IPS DF 6.9 (cell line): ENCODE measurements around the gene MCC.

Source experiments
- DNase-seq: peaks from one replicate; pipeline ENCODE4 v3.0.0-alpha.2; 2013; ENCODE audit warnings: low read depth, low spot score
- H3K27ac ChIP-seq: one replicate; pipeline ENCODE4 v1.5.1; 2013; ENCODE audit warnings: low read length, control low read depth
- H3K27me3 ChIP-seq: 2 replicates; pipeline ENCODE4 v1.6.1; 2013; ENCODE audit warnings: mild to moderate bottlenecking, low read length; ENCODE audit not compliant: control insufficient read depth, insufficient read depth
- H3K36me3 ChIP-seq: 2 replicates; pipeline ENCODE4 v1.6.1; 2013; ENCODE audit warnings: low read length; ENCODE audit not compliant: control insufficient read depth, insufficient read depth
- H3K4me1 ChIP-seq: 2 replicates; pipeline ENCODE4 v1.6.1; 2013; ENCODE audit warnings: low read length; ENCODE audit not compliant: control insufficient read depth, insufficient read depth
- H3K4me3 ChIP-seq: 2 replicates; pipeline ENCODE4 v1.5.1; 2013; ENCODE audit warnings: mild to moderate bottlenecking, low read length
- H3K9me3 ChIP-seq: 2 replicates; pipeline ENCODE4 v1.6.1; 2013; ENCODE audit warnings: low read length, inconsistent platforms; ENCODE audit not compliant: control insufficient read depth, insufficient read depth
- WGBS: extraction: QIAGEN DNeasy Blood & Tissue Kit; methylation state at CpG from one replicate; pipeline ENCODE4 v1.1.7; 2013; ENCODE audit warnings: mixed read lengths, missing lambda C conversion rate; ENCODE audit not compliant: insufficient read length, insufficient coverage; 5-methylcytosine and 5-hydroxymethylcytosine counted together

Gene MCC

DNA sequence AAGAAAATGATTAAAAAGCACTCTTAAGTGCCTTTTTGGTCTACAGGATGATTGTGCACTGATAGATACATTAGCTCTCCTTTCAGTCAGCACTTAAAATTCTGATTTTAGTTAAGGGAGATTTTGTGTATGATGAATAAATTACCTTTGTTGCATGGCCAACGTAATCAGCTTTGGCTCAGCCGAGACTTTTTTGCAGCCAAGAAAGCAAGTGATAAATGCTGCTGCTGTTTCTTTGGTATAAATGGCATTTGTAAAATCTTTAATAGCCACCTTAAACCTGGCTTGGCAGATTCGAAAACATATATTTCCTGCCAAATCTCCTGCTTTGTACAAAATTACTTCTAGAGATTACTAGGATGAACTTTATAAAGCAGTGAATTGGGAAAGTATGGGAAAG, 364.0 kb downstream of the MCC start:
- WGBS: no CpG with 5 or more reads among the region's 3 CpGs
- no peaks in the 10 kb centered on the region for H3K9me3 ChIP-seq

DNA sequence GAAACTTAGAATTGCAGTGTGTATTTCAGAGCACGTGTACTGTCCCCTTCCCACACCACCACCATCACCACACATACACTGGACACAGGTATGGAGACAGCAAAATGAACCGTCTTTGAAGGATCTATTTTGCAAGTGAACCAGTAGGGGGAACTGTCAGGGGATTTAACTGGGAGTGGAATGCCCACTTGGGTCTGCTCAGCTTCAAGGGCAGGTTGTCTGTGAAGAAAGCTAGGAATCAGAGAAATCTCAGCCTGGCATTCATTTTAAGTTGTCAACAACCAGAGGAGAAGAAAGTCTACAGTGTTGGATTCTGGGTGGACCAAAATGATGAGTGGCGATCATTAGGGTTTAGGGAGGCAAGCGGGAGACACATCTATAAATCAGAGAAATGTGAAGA, 364.6 kb downstream of the MCC start:
- Histone ChIP-seq H3K4me3 (no peak overlapping the region), H3K9me3 (no peaks in the 10 kb centered on the region), H3K36me3 (no peaks in the 10 kb centered on the region), H3K27me3 (no peaks in the 10 kb centered on the region), H3K27ac (no peak overlapping the region), H3K4me1 (no peaks in the 10 kb centered on the region)
- no CpG with 5 or more reads among the region's 4 CpGs for WGBS
- DNase-seq: peak; percentile 11

More for the DNA sequence above, 364.0 kb downstream of the MCC start:
- no peak for DNase-seq
- no peak overlapping the region for H3K4me3 ChIP-seq
- no peaks in the 10 kb centered on the region for H3K36me3 ChIP-seq
- no peaks in the 10 kb centered on the region for H3K4me1 ChIP-seq
- no peak overlapping the region for H3K27ac ChIP-seq
- H3K27me3 ChIP-seq: no peaks in the 10 kb centered on the region

DNA sequence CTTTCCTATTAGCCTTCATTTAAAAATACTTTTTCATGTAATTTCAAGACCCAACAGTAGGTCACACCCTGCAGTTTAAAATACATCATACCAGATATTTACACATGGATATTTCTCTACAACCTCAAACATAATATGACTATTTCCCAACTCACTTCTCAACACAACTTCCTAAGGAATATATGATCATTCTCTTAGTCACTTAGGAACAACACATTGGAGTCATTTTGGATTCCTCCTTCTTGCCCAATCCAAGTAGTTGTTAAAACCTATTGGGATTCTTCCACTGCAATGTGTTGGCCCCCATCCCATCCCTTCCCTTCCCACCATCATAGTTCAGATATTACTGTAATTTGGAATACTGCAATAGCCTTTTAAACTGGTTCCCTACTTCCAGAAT, 366.2 kb downstream of the MCC start:
- no peak overlapping the region for H3K4me3 ChIP-seq
- H3K27ac ChIP-seq: no peak overlapping the region
- no peaks in the 10 kb centered on the region for H3K36me3 ChIP-seq
- no peaks in the 10 kb centered on the region for H3K9me3 ChIP-seq
- H3K27me3 ChIP-seq: no peaks in the 10 kb centered on the region
- no peaks in the 10 kb centered on the region for H3K4me1 ChIP-seq
- DNase-seq: no peak

DNA sequence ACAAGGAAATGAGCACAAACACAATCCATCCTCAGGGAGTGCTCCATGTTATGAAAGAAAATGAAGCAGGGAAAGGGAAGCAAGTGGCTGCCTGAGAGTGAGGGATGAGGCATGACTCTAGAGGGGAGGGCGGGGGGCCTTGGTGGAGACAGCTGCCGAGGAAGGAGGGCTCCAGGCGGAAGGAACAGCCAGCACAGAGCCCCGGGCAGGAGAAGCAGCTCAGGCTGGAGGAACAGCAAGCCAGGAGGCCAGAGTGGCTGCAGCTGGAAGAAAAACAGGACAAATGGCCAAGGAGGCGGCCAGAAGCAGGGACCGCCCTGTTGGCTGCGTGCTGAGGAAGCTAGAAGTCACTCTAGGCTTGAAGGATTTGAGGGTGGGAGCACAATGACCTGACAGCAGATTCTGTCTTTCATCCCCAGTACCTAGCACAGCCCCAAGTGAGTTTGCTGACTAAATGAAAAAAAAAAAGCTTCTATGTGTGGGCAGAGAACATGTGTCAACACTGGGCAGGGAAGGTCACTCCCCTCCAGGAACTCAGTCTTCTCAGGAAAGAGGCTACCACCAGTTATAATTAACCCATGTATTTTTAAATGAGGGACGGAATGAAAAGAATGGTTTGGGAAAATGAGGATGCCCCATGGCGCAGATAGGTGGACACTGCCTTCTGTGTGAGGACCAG, 368.9 kb downstream of the MCC start:
- no peak for DNase-seq
- no peaks in the 10 kb centered on the region for H3K27me3 ChIP-seq
- no peaks in the 10 kb centered on the region for H3K9me3 ChIP-seq
- no CpG with 5 or more reads among the region's 9 CpGs for WGBS
- no peak overlapping the region for H3K4me3 ChIP-seq
- H3K27ac ChIP-seq: no peak overlapping the region
- H3K36me3 ChIP-seq: no peaks in the 10 kb centered on the region
- H3K4me1 ChIP-seq: no peaks in the 10 kb centered on the region

DNA sequence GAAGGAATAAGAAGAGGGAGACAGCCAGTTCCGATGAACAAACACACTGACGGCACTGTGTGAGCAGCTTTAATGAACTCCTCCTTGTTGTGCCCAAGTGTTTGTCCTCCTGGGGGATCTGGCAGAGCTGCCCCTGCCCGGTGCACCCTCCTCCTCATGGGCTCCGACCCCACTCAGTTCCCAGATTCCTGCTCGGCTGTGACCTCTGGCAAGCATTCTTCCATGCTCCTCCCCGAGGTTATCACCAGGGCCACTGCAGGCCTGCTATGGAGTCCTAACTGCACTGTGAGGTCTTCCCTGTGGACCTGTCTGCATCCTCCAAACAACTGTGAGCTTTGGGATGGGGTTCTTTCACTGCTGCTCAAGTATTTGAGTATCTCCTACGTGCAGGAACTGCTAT, 369.5 kb downstream of the MCC start:
- WGBS: no CpG with 5 or more reads among the region's 7 CpGs
- no peak for DNase-seq
- H3K36me3 ChIP-seq: no peaks in the 10 kb centered on the region
- no peak overlapping the region for H3K4me3 ChIP-seq
- no peaks in the 10 kb centered on the region for H3K9me3 ChIP-seq
- H3K27me3 ChIP-seq: no peaks in the 10 kb centered on the region
- H3K4me1 ChIP-seq: no peaks in the 10 kb centered on the region
- H3K27ac ChIP-seq: no peak overlapping the region

DNA sequence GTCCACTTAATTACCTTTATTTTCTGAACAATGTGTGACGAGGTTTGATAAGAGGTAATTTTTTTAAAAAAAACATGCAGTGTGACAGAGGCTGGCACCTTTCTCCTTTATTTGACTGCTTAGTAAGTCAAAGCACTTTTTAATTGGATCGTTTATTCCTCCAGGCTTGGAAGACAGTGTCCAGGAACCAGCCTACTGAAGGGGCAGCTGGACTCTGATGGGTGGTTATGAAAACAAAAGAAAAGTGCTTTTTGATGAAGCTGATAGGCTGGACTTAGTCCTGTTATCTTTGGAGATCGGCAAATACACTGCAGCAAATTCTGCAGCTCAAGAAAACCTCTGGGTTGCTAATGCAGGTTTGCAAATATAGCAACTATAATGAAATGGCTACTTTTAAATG, 370.0 kb downstream of the MCC start:
- Histone ChIP-seq H3K4me3 (no peak overlapping the region), H3K9me3 (no peaks in the 10 kb centered on the region), H3K27ac (no peak overlapping the region), H3K36me3 (no peaks in the 10 kb centered on the region), H3K4me1 (no peaks in the 10 kb centered on the region), H3K27me3 (no peaks in the 10 kb centered on the region)
- no CpG with 5 or more reads among the region's 3 CpGs for WGBS
- DNase-seq: no peak

DNA sequence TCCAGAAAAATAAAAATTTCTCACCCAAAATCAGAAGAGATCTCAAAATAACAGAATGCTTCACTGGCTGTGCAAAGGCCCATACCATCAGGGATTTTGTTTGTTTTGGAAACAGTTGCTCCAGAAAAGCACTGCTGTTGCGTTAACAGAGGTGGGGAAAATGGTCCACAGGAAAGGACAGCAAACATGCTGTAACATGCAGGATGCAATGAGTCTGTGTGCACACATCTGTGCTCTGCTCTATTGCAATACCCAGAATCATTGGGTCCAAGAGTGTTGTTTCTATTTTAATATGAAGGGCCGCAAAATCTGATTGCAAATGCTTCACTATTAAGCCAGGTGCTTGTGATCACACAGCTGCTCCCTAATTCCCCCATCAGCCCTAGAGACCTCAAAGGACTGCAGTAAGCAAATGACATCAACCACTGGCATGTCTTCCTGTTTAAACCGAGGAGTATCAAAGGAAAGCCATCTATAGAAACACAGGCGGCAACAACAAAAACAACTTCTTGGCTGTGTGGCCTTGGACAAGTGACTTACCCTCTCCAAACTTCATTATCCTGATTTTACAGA, 370.6 kb downstream of the MCC start:
- DNase-seq: no peak
- Histone ChIP-seq H3K27me3 (no peaks in the 10 kb centered on the region), H3K4me3 (no peak overlapping the region), H3K4me1 (no peaks in the 10 kb centered on the region), H3K9me3 (no peaks in the 10 kb centered on the region), H3K27ac (no peak overlapping the region), H3K36me3 (no peaks in the 10 kb centered on the region)
- WGBS: no CpG with 5 or more reads among the region's 4 CpGs

DNA sequence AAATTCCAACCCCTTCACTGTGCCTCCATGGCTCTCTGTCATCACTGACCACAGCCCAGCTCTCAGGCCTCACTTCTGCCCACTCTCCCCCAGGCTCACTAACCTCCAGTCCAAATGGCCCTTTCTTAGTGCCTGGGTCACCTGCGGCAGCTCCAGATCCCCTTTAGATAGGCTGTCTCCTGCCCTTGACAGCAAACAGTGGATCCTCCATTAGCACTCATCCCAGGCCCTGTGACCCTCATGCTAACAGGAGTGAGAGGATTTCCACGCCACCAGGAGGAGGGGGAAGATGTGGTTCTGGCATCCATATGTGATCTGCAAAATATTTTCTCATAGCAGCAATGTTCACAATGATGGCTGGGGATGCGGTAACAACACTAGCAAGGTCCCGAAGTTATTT, 372.3 kb downstream of the MCC start:
- no peak overlapping the region for H3K4me3 ChIP-seq
- no peak for DNase-seq
- no peaks in the 10 kb centered on the region for H3K27me3 ChIP-seq
- H3K4me1 ChIP-seq: no peaks in the 10 kb centered on the region
- H3K9me3 ChIP-seq: no peaks in the 10 kb centered on the region
- no peak overlapping the region for H3K27ac ChIP-seq
- WGBS: no CpG with 5 or more reads among the region's 4 CpGs
- no peaks in the 10 kb centered on the region for H3K36me3 ChIP-seq

DNA sequence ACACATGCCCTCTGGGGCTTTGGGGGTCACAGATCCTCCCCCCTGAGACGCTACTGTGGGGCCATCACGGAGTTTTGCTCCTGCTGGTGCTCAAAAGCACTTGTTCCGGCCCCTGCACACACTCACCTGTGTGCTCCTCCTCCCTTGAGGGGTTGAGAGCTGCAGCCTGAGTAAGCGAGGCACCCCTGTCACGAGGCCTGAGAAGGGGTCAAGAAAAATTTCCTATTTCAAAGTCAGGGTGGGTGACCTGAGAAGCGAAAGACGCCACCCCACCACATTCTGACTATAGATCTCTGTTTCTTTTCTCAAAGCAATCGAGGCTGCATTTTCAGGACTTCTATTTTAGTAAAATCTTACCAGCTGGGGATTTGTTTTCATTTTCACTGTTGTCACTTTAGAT, 373.2 kb downstream of the MCC start:
- H3K4me3 ChIP-seq: no peak overlapping the region
- no peaks in the 10 kb centered on the region for H3K9me3 ChIP-seq
- no peak overlapping the region for H3K27ac ChIP-seq
- H3K4me1 ChIP-seq: no peaks in the 10 kb centered on the region
- no peaks in the 10 kb centered on the region for H3K27me3 ChIP-seq
- no CpG with 5 or more reads among the region's 8 CpGs for WGBS
- no peak for DNase-seq
- H3K36me3 ChIP-seq: no peaks in the 10 kb centered on the region

DNA sequence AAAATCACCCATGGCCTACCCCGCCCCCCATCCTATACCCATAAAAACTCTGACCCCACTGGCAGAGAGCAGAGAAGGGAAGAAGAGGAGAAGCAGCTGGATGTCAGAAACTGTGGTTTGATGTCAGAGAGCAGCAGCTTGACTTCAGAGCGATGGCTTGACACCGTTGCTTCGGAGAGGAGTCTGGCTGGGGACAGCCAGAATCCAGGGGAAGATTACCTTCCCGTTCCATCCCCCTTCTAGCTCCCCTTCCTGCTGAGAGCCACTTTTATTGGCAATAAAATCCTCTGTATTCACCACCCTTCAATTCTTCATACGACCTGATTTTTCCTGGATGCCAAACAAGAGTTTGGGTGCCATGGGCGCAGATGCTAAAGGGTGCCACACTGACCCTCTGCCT, 373.7 kb downstream of the MCC start:
- Histone ChIP-seq H3K27me3 (no peaks in the 10 kb centered on the region), H3K27ac (no peak overlapping the region), H3K4me3 (no peak overlapping the region), H3K36me3 (no peaks in the 10 kb centered on the region), H3K4me1 (no peaks in the 10 kb centered on the region), H3K9me3 (no peaks in the 10 kb centered on the region)
- DNase-seq: no peak
- no CpG with 5 or more reads among the region's 7 CpGs for WGBS

DNA sequence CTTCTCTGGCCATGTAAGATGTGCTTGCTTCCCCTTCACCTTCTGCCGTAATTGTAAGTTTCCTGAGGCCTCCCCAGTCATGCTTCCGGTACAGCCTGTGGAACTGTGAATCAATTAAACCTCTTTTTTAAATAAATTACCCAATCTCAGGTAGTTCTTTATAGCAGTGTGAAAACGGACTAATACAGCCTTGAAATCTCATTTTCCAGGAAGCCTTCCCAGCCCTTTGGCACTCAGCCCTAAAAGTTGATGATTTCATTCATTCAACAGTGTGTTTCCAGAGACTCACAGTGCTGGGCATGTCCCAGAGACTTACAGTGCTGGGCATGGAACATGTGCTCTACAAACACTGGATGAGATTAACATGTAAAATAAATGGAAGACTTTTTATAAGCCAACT, 375.8 kb downstream of the MCC start:
- H3K36me3 ChIP-seq: no peaks in the 10 kb centered on the region
- WGBS: no CpG with 5 or more reads among the region's 3 CpGs
- no peaks in the 10 kb centered on the region for H3K9me3 ChIP-seq
- no peak overlapping the region for H3K4me3 ChIP-seq
- no peak for DNase-seq
- H3K4me1 ChIP-seq: no peaks in the 10 kb centered on the region
- H3K27ac ChIP-seq: no peak overlapping the region
- H3K27me3 ChIP-seq: no peaks in the 10 kb centered on the region
